ENCODE data around the gene LRRK1. TPM values are rescaled to one million over a fixed set of nuclear protein-coding genes. Genes with fewer than 3 reads are reported as not detected.

LRRK1 gene
- total and polyA plus RNA-seq, 2 of the 4 experiments (the other 2 are of a cell fraction): 3.0 to 5.8 TPM

- Histone ChIP-seq H3K9me1 (ENCODE audit: insufficient read depth, low read length) (peaks cover 9% of the 10 kb centered on the region; the same call in 1 of the 2 replicates), H2AFZ (replicated peaks; ENCODE audit: low read length, poor library complexity) (no peak overlapping the region), H2BK20ac (ENCODE audit: low read depth, low read length) (no peak overlapping the region), H3K18ac (ENCODE audit: low read depth, low read length) (no peak overlapping the region), H3K14ac (replicated peaks; ENCODE audit: low read depth, low read length) (no peak overlapping the region), H3K9me3 (ENCODE audit: control insufficient read depth, insufficient read depth, low read length) (no peaks in the 10 kb centered on the region; the same call in 1 of the 2 replicates), H4K20me1 (ENCODE audit: insufficient read depth, low read length) (no peaks in the 10 kb centered on the region), H3K4me1 (ENCODE audit: control insufficient read depth, insufficient read depth, low read length) (peaks cover 8% of the 10 kb centered on the region), H3K27me3 (ENCODE audit: control insufficient read depth, insufficient read depth, low read length) (no peaks in the 10 kb centered on the region; the same call in 1 of the 2 replicates), H2BK15ac (ENCODE audit: low read depth, low read length) (no peak overlapping the region), H2AK5ac (ENCODE audit: low read depth, low read length) (no peak overlapping the region; the same call in 1 of the 2 replicates), H2BK5ac (ENCODE audit: low read depth, low read length, poor library complexity, severe bottlenecking) (no peak overlapping the region), H3K79me1 (ENCODE audit: low read depth in 1 of 2, low read length in 2 of 2) (no peaks in the 10 kb centered on the region), H3K36me3 (ENCODE audit: control insufficient read depth, insufficient read depth, low read length) (no peaks in the 10 kb centered on the region), H3K4me2 (ENCODE audit: low read depth, low read length) (no peak overlapping the region), H3K4ac (ENCODE audit: low read depth, low read length) (no peak overlapping the region), H4K8ac (ENCODE audit: low read depth in 2 of 2, low read length in 2 of 2) (no peak overlapping the region), H3K4me3 (ENCODE audit: insufficient read depth, low read depth, low read length) (no peak overlapping the region), H2BK120ac (ENCODE audit: low read depth, low read length) (no peak overlapping the region), H3K27ac (ENCODE audit: insufficient read depth, low read length) (no peak overlapping the region), H3K23ac (ENCODE audit: low read depth, low read length) (no peak overlapping the region), H4K91ac (ENCODE audit: insufficient read depth, low read depth, low read length) (no peak overlapping the region), H4K5ac (ENCODE audit: low read depth, low read length) (no peak overlapping the region), H3K9ac (ENCODE audit: low read depth, low read length) (no peak overlapping the region), H2AK9ac (replicated peaks; ENCODE audit: low read depth, low read length, poor library complexity) (no peak overlapping the region), H3K56ac (ENCODE audit: extremely low read depth, insufficient read depth, low read length) (no peak overlapping the region)
- no TSS peak for BruUV-seq (replicated peaks)
- TF ChIP-seq MXI1 (IDR thresholded peaks at IDR 0.05; ENCODE audit: borderline replicate concordance, low read depth, low read length) (no peak), FOS (IDR thresholded peaks at IDR 0.05; ENCODE audit: low read depth, low read length) (no peak), USF2 (IDR thresholded peaks at IDR 0.05; ENCODE audit: low read depth, low read length) (no peak), BHLHE40 (IDR thresholded peaks at IDR 0.05; ENCODE audit: low read depth, low read length) (no peak), MAFK (IDR thresholded peaks at IDR 0.05; ENCODE audit: low read depth, low read length) (no peak), SMC3 (IDR thresholded peaks at IDR 0.05; ENCODE audit: low read depth, low read length) (no peak), CHD1 (IDR thresholded peaks at IDR 0.05; ENCODE audit: low read depth, low read length) (no peak), POLR2A (IDR thresholded peaks at IDR 0.05; ENCODE audit: low read depth, low read length) (no peak), CTCF (conservative IDR thresholded peaks at IDR 0.05; ENCODE audit: low read depth, low read length) (no peak), CEBPB (IDR thresholded peaks at IDR 0.05; ENCODE audit: low read depth, low read length) (no peak), ELK1 (IDR thresholded peaks at IDR 0.05; ENCODE audit: borderline replicate concordance, low read depth, low read length) (no peak), NFE2L2 (IDR thresholded peaks at IDR 0.05; ENCODE audit: low read depth, low read length) (no peak), RCOR1 (IDR thresholded peaks at IDR 0.05; ENCODE audit: insufficient replicate concordance, low read length) (no peak), MAZ (IDR thresholded peaks at IDR 0.05; ENCODE audit: borderline replicate concordance, low read depth, low read length) (no peak), RFX5 (IDR thresholded peaks at IDR 0.05; ENCODE audit: low read depth, low read length) (no peak)
- 86% methylated on average over 5 of the region's 29 CpGs; no CpG with 5 or more reads in 1 of the 2 experiments for WGBS, 2 experiments (ENCODE audit: extremely low coverage in 2 of 2, insufficient read length in 1 of 2)
- CTCF ChIA-PET: interaction anchor here (0.7 kb wide), 1 partner anchor 144 kb away, joined by 3 read pairs; no protein-coding TSS in a partner anchor
- intact Hi-C loops (cut with micrococcal nuclease): no loop called here
- no peak for ATAC-seq (ENCODE audit: low read depth)
- DNase-seq: no peak
- POLR2A ChIA-PET (ENCODE audit: unreplicated experiment): no interaction called here
- in situ Hi-C loops (cut with MboI; ENCODE audit: low sequenced_read_pairs): no loop called here
- dilution Hi-C loops (cut with HindIII; ENCODE audit: low sequenced_read_pairs, unreplicated experiment): no loop called here
These were observed 181.7 kb downstream of the LRRK1 start for GRCh38 chr15:101100593-101101442.
